NCI-H2227 (cell line): ENCODE data around the gene PTPRM.

ENCODE experiments used
- DNase-seq: peaks from one replicate; lab custom pipeline; 2025; ENCODE audit not compliant: unreplicated experiment; lab: John Stamatoyannopoulos, UW

Gene PTPRM

GRCh38 chr18:7749510-7749981 is 182.4 kb downstream of the PTPRM start:
- DNase-seq: no peak

DNA sequence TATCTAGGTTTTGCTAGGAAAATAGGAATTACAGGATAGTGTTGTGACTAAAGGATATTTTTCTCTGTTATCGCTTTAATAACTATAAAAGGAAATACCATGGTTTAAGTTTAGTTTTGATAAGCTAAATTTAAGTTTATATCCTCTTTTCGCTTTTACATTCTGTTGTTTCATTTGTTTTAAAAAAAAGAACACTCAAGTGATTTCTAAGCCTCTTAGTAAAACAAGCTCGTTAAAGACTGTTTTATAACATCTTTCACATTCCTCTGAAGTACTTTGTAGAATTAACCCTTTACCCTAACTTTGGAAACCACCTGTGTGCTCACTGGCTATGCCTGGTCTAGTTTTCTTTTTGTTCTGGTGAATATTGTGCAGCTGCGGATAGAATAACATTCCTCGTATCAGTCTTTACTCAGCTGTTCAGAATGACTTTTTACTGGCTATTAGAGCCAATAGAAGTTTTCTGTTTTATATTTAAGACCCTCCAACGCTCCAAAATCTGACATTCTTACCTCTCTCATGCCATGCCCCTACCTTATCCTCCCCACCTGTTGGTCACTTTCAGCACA is 183.1 kb downstream of the PTPRM start:
- no peak for DNase-seq

DNA sequence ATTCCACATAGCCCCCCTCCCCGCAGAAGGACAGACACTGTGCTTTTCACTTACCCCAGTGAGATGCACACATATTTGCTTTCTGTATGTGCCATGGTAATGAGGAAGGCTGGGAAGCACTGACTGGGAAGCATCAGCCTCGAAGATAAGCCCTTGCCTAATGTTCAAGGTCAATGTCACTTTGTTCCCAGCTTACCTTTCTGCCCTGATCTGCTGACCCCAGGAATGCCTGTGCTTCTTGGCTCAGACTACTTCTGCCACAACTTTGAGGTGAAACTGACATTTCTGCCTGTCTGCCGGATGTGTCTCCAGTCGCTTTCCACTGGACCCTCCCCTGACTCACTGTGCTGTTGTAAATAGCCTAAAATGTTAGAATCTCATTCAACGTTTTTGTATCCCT is 183.8 kb downstream of the PTPRM start:
- DNase-seq: no peak

- DNase-seq: no peak
These were observed 187.1 kb downstream of the PTPRM start for GRCh38 chr18:7754258-7754657.

- no peak for DNase-seq
These were observed 187.6 kb downstream of the PTPRM start for GRCh38 chr18:7754725-7755181.

DNA sequence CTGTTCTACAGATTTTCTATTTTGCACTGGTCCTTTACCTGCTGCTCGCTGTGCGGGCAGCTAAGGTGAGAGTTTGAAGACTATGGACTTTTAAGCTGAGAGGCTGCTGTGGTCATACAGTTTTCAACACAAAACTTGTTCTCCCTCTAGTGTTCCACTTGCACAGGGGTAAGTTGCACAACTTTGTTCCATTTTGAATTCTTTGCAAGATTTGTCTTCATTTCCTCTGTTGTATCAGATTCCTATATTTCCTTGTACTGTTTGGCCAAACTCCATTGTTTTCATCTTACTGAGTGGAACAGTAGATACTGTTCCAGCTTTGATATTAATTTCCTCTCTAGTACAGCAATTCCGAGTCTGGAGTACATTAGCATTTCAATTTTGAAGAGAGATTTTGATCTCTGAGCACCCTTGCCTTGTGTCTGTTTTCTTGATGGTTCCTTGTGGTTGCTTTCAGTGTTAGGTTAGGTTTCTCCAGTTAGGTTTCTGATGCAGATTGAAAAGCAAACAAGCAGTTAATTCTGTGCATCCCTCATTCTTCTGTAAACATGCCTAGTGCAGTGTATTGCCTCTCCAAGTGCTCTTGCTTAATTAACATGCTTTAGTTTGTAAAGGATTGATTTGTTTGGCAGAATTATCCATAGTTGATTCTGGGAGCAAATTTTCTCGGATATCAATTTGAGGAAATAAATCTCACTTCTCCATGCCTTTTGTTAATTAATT is 188.8 kb downstream of the PTPRM start:
- DNase-seq: no peak

- DNase-seq: no peak
These were observed 190.1 kb downstream of the PTPRM start for GRCh38 chr18:7757175-7757574.

DNA sequence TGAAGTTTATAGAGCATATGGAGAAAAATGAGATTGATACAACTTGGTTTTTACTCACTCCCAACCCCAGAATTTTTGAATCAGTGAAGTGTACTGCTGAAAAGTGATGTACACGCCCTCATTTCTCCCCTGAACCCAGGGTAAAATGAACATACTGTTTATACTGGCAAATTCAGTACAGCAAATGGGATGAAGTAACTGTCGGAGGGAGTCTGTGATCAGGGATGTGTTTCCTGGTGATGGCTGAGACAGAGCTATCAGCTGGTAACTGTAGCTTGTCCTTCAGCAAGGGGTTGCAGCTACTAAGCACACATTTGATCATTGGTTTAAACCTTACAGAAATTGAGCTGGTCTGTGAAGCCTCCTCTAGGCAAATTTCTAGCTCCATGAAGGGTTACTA is 191.6 kb downstream of the PTPRM start:
- DNase-seq: no peak

- no peak for DNase-seq
These were observed 194.1 kb downstream of the PTPRM start for GRCh38 chr18:7760967-7761948.

- DNase-seq: no peak
These were observed 197.3 kb downstream of the PTPRM start for GRCh38 chr18:7764405-7764804.

DNA sequence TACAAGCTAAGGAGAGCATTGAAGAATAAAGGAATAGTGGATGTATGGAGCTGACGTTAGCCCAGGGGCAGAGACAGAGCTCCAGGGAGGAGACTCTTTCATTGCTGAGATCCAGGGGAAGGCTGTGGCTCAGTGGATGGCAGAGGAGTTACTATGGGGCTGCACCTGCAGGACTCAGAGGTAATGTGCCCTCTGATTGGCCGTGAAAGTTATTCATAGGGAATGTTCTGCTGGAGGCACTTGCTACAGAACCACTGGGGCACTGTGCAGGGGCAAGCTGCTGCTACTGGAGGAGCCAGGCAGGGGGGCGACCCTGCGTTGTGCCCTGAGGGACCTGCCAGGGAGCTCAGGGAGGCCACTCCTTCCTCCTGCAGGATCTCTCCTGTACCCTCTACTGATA is 199.2 kb downstream of the PTPRM start:
- no peak for DNase-seq

DNA sequence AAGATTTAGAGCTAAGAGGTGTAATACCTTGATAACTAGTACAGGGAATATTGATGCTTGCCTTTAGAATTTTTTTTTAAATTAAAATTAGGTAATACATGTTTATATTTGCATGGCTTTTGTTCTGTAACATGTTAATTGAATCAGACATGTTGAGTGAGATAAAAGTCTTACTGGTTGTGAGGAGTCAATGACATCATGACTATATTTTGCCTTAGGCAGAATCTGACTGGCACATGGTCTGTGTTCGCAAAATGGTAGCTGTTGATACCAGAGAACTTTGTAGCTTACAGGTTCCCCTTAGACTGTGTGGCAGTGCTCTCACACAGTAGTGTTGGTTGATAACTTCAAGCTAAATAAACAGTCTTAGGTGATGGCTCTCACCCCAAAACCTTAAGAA is 199.7 kb downstream of the PTPRM start:
- DNase-seq: no peak

DNA sequence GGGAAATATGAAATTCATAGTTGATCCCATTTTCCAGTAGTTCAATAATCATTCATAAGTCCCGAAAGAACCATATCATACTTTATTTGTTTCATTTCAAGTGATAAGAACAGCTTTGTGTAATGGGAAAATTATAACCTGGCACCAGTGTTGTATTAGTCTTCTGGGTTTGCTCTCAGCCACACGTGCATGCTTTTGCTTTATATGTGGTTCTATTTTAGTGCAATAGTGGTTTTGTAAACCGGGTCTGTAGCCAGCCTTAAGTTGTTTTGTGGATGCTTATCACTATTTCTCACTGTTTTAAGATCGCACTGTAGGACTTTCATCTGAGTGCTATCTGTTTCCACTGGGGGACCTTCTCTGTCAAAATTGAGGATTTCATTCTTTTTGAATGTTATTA is 203.8 kb downstream of the PTPRM start:
- no peak for DNase-seq

- no peak for DNase-seq
These were observed 205.4 kb downstream of the PTPRM start for GRCh38 chr18:7772510-7772888.

GRCh38 chr18:7772951-7773350 is 205.8 kb downstream of the PTPRM start:
- DNase-seq: no peak

- DNase-seq: no peak
These were observed 208.0 kb downstream of the PTPRM start for GRCh38 chr18:7775128-7775527.

DNA sequence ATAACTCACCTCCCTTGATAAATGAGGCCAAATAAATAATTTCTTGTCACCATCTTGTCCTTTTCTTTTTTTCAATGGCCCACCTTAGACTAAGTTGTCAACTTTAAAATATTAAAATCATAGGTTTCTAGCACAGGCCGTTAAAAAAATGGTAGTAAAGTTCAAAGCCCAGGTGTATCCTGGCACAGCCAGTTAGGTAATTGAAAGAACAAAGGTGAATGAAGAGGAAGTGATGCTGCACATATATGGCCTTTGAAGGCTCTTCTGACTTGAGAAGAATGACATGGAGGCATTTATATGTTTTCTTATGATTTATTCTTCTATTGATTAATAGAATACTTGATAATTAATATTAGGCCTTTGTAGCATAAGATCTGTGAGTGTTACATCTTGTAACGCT is 208.7 kb downstream of the PTPRM start:
- no peak for DNase-seq

DNA sequence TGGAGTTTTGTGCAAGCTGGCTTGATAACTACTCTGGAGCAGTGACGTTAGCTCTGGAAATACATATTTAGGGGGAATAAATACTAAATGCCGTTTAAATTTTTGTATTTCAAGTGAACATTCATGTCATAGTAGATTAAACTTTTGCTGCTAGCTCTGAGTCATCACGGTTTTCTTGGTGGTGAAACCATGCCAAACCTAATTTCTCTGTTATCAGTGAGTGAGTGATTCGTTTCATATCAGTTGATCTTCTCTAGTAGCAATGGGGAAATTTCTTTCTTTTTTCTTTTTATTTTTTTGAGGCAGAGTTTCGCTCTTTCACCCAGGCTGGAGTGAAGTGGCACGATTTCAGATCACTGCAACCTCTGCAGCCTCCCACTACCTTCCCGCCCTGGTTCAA is 211.1 kb downstream of the PTPRM start:
- no peak for DNase-seq

DNA sequence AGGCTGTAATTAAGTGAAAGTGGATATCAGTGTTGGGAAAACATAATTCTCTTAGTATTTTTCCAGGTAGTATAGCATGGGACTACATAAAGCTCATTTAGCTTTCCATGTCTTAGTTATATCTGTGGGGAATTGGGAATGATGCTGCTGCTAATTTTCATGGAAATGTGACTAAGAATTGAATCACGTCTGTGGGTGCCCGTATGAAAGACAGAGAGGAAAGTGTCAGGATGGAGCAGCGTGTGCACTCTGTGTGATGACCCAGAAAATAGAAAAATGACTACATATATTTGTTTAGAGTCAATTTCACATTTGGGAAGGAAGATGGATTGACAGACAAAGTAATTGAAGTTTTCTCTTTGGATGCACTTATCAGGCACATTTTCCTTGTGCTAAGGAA is 212.1 kb downstream of the PTPRM start:
- DNase-seq: no peak

DNA sequence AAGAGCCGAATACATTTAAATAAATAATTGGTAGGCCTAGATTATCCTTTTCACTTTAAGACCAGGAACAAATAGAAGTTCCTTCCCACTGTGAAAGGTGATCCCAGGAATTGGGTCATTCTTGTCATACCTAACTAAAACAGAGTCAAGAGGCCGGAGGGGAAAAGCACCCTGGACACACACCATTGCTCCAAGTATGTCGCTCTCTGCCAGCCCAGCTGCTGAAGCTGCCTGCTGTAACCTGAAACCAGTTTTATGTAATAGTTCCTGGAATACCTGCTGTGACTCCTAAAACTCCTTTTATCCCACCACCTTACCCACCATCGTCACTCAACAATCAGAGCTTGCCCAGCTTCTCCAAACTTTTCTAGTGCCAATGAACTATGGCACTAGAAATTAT is 217.1 kb downstream of the PTPRM start:
- no peak for DNase-seq

- DNase-seq: no peak
These were observed 219.5 kb downstream of the PTPRM start for GRCh38 chr18:7786569-7786968.

DNA sequence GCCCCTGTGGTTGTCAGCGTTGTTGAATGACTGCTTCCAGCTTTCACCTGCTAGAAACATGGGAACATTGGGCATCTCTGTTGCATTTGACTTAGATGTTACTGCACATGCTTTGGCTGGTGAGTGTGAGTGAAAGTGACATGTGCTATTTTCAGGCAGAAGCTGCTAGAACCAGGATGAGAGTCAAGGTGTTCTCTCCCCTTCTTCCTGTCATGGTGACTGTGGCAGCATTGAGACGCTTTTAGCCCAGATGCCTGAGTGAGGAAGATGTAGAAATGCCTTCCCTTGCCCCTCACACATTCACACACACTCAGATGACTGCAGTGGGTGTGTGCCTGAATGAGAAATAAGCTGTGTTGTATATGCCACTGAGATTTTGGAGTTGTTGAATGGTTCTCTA is 220.2 kb downstream of the PTPRM start:
- no peak for DNase-seq
